MM.1S (cell line): Measurements from ENCODE around the gene NXT1.
A peak's percentile ranks its signal among the peaks of the same experiment; 100 is the strongest.

Experiments
- DNase-seq: peaks from one replicate; pipeline ENCODE4 v3.0.0-alpha.2; 2015
- H2AFZ ChIP-seq: fragments of 300-600 bp; sonication (generic); 2 replicates; pipeline ENCODE4 v1.6.0; 2016; ENCODE audit warnings: antibody characterized with exemption, low read length
- H3F3A ChIP-seq: fragments of 300-600 bp; sonication (generic); 2 replicates; pipeline ENCODE4 v1.6.1; 2016; ENCODE audit warnings: mild to moderate bottlenecking, antibody characterized with exemption, low read length, moderate library complexity, mixed read lengths; ENCODE audit not compliant: insufficient read depth
- H3K27ac ChIP-seq: fragments of 300-600 bp; sonication (generic); 2 replicates; pipeline ENCODE4 v1.5.1; 2016; ENCODE audit warnings: mild to moderate bottlenecking, low read length
- H3K27me3 ChIP-seq: fragments of 300-600 bp; sonication (generic); replicated peaks from 2 replicates; pipeline ENCODE4 v1.6.0; 2016; ENCODE audit warnings: low read length; ENCODE audit not compliant: insufficient read depth
- H3K36me3 ChIP-seq: fragments of 300-600 bp; sonication (generic); replicated peaks from 2 replicates; pipeline ENCODE4 v1.6.1; 2016; ENCODE audit warnings: mild to moderate bottlenecking, low read length, mixed read lengths; ENCODE audit not compliant: insufficient read depth
- H3K4me1 ChIP-seq: fragments of 300-600 bp; sonication (generic); 2 replicates; pipeline ENCODE4 v1.6.1; 2016; ENCODE audit warnings: low read length, mixed read lengths
- H3K4me2 ChIP-seq: fragments of 300-600 bp; sonication (generic); 2 replicates; pipeline ENCODE4 v1.6.0; 2016; ENCODE audit warnings: low read depth, low read length
- H3K4me3 ChIP-seq: fragments of 300-600 bp; sonication (generic); 2 replicates; pipeline ENCODE4 v1.5.1; 2016; ENCODE audit warnings: low read length, mixed read lengths
- H3K79me2 ChIP-seq: fragments of 300-600 bp; sonication (generic); 2 replicates; pipeline ENCODE4 v1.6.1; 2016; ENCODE audit warnings: mixed run types, low read length, mixed read lengths
- H3K9ac ChIP-seq: fragments of 300-600 bp; sonication (generic); 2 replicates; pipeline ENCODE4 v1.6.1; 2016; ENCODE audit warnings: low read length, mixed read lengths
- H3K9me2 ChIP-seq: fragments of 300-600 bp; sonication (generic); replicated peaks from 2 replicates; pipeline ENCODE4 v1.6.1; 2016; ENCODE audit warnings: mild to moderate bottlenecking, low read length, mixed read lengths; ENCODE audit not compliant: insufficient read depth
- H3K9me3 ChIP-seq: fragments of 300-600 bp; sonication (generic); replicated peaks from 2 replicates; pipeline ENCODE4 v1.6.1; 2016; ENCODE audit warnings: mild to moderate bottlenecking, low read length, mixed read lengths; ENCODE audit not compliant: insufficient read depth
- H4K20me1 ChIP-seq: fragments of 300-600 bp; sonication (generic); 2 replicates; pipeline ENCODE4 v1.6.1; 2016; ENCODE audit warnings: mild to moderate bottlenecking, low read length, moderate library complexity, mixed read lengths; ENCODE audit not compliant: insufficient read depth
- EZH2 ChIP-seq: fragments of 300-600 bp; sonication (generic); optimal IDR thresholded peaks from 2 replicates; pipeline ENCODE3; 2017; ENCODE audit warnings: low read depth, mild to moderate bottlenecking, antibody characterized with exemption, low read length, mixed read lengths
- EZH2phosphoT487 ChIP-seq: fragments of 300-600 bp; sonication (generic); IDR thresholded peaks from 2 replicates; pipeline ENCODE4 v1.6.1; 2018; ENCODE audit warnings: antibody characterized with exemption, low read length
- TF ChIP-seq, protein P1 (sequence below): fragments of 300-600 bp; sonication (generic); IDR thresholded peaks from 2 replicates; pipeline ENCODE4 v1.5.1; 2016; ENCODE audit warnings: antibody characterized with exemption, low read length, mixed read lengths

The NXT1 gene

DNA sequence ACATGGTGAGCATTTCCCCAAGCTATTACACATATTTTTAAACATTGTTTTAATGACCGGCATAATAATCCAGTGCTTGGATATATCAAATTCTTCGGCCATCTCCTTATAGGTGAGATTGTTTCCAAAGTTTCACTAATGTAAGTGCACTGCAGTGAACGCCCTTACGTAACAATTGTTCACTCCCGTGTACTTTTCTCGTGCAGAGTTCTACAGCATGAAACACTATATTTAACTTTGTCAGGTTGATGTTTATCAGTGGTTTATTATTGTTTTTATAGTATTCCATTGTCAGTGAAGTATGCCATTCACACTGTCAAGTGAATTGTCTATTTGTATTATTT lies 7.9 kb downstream of the NXT1 start:
- Histone ChIP-seq H3K27ac (peak overlapping the region; percentile 50; the same call in 1 of the 2 replicates), H2AFZ (peak overlapping the region; percentile 65)

DNA sequence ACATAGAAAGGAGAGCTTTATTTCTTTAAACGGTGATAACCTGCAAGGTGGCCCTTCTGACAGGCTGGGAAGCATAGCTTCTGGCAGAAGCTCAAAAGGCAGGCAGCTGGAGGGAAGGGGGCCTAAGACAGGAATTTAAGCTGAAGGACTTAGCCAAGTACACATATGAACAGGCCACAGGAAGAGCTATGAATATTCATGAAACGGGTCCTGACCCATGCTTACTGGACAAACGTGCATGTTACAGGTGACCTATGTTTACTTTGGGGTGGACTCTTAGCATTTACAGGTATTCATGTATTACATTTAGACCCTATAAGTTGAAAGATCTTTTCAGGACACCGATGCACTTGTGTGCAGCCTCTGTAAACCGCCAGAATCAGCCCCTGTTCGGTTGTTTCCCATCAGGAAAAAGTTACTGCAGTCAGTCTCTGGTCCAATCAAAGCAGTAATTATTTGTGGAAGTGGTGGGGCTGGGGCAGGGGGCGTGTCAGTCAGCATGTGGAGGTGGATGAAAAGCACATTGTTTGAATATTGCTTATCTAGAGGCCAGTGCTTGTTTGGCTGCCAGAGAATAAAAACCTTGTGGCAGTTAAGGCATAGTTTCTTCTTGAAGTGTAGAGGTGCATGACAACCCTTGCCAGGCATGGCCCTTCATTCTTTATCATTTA lies 8.5 kb downstream of the NXT1 start:
- Histone ChIP-seq H3K9ac (no peak overlapping the region), H3K4me2 (peak overlapping the region; percentile 53; the same call in 1 of the 2 replicates), H3K4me3 (no peak overlapping the region), H3F3A (peaks cover 38% of the 10 kb centered on the region), H3K9me2 (no peaks in the 10 kb centered on the region), H3K4me1 (peaks cover 31% of the 10 kb centered on the region), H3K36me3 (peaks cover 3% of the 10 kb centered on the region; the same call in 1 of the 2 replicates), H3K79me2 (peaks cover 41% of the 10 kb centered on the region), H3K27me3 (no peaks in the 10 kb centered on the region), H3K9me3 (no peaks in the 10 kb centered on the region), H3K27ac (no peak overlapping the region; the same call in 1 of the 2 replicates), H2AFZ (no peak overlapping the region), H4K20me1 (no peaks in the 10 kb centered on the region)
- no peak for DNase-seq
- TF ChIP-seq EZH2phosphoT487 (no peak), EZH2 (no peak)
- TF ChIP-seq, protein P1, sequence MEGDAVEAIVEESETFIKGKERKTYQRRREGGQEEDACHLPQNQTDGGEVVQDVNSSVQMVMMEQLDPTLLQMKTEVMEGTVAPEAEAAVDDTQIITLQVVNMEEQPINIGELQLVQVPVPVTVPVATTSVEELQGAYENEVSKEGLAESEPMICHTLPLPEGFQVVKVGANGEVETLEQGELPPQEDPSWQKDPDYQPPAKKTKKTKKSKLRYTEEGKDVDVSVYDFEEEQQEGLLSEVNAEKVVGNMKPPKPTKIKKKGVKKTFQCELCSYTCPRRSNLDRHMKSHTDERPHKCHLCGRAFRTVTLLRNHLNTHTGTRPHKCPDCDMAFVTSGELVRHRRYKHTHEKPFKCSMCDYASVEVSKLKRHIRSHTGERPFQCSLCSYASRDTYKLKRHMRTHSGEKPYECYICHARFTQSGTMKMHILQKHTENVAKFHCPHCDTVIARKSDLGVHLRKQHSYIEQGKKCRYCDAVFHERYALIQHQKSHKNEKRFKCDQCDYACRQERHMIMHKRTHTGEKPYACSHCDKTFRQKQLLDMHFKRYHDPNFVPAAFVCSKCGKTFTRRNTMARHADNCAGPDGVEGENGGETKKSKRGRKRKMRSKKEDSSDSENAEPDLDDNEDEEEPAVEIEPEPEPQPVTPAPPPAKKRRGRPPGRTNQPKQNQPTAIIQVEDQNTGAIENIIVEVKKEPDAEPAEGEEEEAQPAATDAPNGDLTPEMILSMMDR = no peak

More for the DNA sequence above, 7.9 kb downstream of the NXT1 start:
- H3K4me3 ChIP-seq = peak overlapping the region; percentile 35; the same call in 1 of the 2 replicates
- H4K20me1 ChIP-seq = no peaks in the 10 kb centered on the region
- peaks cover 3% of the 10 kb centered on the region; the same call in 1 of the 2 replicates for H3K36me3 ChIP-seq
- peak overlapping the region; percentile 33; the same call in 1 of the 2 replicates for H3K9ac ChIP-seq
- TF ChIP-seq EZH2phosphoT487 (no peak), EZH2 (no peak)
- TF ChIP-seq, protein P1 = no peak
- no peaks in the 10 kb centered on the region for H3K9me2 ChIP-seq
- H3K4me2 ChIP-seq = peak overlapping the region; percentile 53
- no peaks in the 10 kb centered on the region for H3K9me3 ChIP-seq
- no peak for DNase-seq
- H3K4me1 ChIP-seq = peaks cover 27% of the 10 kb centered on the region
- no peaks in the 10 kb centered on the region for H3K27me3 ChIP-seq
- peaks cover 38% of the 10 kb centered on the region for H3F3A ChIP-seq
- H3K79me2 ChIP-seq = peaks cover 41% of the 10 kb centered on the region

DNA sequence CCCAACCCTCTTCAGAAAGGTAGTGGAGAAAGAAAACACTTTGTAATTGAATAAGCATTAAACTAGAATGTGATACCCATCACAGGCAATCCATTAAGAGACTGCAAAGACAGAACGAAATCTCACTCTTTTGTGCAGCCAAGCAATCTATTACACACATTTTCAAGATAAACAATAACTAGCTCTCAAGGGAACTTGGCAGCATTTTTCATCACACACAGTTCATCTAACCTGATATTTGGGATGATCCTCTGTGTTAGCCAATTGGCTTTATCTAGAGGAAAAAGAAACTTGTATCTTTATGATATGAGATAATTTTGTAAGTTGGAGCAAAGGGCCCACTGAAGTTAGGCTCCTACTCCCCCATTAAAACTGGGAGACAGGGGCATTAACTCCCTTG lies 9.9 kb downstream of the NXT1 start:
- Histone ChIP-seq H3K36me3 (peaks cover 3% of the 10 kb centered on the region; the same call in 1 of the 2 replicates), H3K27me3 (no peaks in the 10 kb centered on the region), H2AFZ (no peak overlapping the region), H4K20me1 (no peaks in the 10 kb centered on the region), H3K27ac (peak overlapping the region; percentile 87; the same call in 1 of the 2 replicates), H3K4me3 (no peak overlapping the region), H3F3A (peaks cover 35% of the 10 kb centered on the region), H3K9me3 (no peaks in the 10 kb centered on the region), H3K4me2 (peak overlapping the region; percentile 83; the same call in 1 of the 2 replicates), H3K79me2 (peaks cover 42% of the 10 kb centered on the region), H3K4me1 (peaks cover 34% of the 10 kb centered on the region), H3K9ac (peak overlapping the region; percentile 93; the same call in 1 of the 2 replicates), H3K9me2 (no peaks in the 10 kb centered on the region)
- no peak for DNase-seq
- TF ChIP-seq EZH2 (no peak), EZH2phosphoT487 (no peak)
- TF ChIP-seq, protein P1 = no peak
